ENCODE results near the gene GLP2R.
"Not testable (repeated sequence)": the region's sequence is repeated elsewhere in the genome, so short reads cannot be mapped to it uniquely, and the experiment has no call there.

The GLP2R gene

DNA sequence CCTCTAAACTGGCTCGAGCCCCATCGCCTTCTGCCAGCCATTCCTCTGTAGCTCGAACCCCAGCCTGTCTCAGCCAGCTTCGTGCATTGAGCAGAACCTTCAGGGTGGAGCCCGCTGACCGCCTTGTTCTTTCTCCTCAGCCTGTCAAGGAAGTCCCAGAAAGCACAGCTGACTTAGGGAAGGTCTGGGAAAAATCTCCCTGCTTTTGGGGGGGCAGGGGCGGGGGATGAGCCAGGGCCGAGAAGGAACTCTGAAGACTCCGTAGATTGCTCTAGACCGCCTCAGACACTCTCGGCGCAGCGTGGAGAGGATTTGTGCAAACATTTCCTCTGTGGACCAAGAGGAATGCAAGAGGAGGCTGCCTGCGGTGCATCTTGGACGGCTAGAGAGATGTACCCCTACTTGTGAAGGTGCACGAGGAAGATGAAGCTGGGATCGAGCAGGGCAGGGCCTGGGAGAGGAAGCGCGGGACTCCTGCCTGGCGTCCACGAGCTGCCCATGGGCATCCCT, at the start of gene GLP2R:
Gene GLP2R, plus strand, starts transcription at position 284 of the 510 bp plus-strand sequence. Its CDS starts 140 bp downstream, at position 424.
- DNase-seq, result no peak

- DNase-seq, result no peak
Observed at GRCh38 chr17:9776911-9777310, 48.8 kb upstream of the GLP2R start.

GRCh38 chr17:9780552-9780951, 45.2 kb upstream of the GLP2R start:
- DNase-seq, result no peak

DNA sequence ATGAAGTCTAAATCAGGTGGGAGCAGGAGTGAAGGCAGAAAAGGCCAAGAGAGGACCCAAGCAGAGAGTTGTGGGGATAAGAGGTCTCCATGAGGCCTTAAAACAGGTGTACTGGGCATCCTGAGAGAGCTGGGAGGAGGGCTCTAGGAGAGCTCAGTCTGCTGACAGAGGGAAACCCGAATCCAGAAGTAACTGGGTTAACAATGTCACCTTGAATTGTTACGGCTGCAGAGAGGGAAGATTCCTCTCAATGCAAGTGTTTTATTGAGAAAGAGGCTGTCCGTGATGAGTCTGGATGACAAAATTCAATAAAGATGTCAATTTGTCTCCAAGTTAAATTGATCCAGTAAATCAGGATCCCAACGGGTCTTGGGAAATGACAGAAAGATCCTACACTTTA, 42.7 kb upstream of the GLP2R start:
- no peak for DNase-seq

- DNase-seq, result not testable (repeated sequence)
Observed at GRCh38 chr17:9783465-9783864, 42.3 kb upstream of the GLP2R start.

GRCh38 chr17:9784544-9784943, 41.2 kb upstream of the GLP2R start:
- DNase-seq, result no peak

DNA sequence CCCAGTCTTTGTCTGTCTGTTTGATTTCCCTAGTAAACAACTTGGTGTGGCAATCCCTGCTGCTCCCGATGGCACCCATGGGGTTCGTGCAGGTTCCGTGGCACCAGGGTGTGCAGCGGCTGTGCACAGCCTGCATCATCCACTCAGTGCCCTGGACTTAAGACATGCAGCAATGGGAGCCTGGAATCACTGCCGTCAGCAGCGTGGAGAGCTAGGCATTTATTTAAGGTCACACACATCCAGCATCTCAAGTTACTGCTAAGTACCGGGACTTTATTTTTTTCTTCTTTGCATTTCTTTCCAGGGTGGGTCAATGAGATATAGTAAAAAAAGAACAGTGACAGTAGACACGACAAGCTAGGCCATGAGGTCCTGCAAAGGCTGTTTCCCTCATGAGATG, 37.1 kb upstream of the GLP2R start:
- no peak for DNase-seq

DNA sequence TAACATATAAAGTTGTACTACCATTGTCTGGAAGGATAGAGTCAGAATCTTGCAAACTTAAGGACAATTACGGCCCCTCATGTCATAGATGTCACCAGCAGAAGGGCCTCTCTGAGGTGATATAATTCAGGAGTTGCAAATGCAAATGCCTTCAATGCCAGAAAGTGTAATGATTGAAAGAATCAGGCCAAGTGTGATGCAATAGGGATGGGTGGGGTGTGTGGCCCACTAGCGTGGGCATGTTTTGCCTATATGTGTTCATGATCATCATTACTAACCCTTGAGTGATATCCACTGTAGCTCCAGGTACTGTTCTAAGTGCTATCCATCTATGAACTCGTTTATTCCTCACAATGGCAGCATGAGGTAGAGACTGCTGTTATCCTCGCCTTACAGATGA, 35.4 kb upstream of the GLP2R start:
- DNase-seq, result no peak

DNA sequence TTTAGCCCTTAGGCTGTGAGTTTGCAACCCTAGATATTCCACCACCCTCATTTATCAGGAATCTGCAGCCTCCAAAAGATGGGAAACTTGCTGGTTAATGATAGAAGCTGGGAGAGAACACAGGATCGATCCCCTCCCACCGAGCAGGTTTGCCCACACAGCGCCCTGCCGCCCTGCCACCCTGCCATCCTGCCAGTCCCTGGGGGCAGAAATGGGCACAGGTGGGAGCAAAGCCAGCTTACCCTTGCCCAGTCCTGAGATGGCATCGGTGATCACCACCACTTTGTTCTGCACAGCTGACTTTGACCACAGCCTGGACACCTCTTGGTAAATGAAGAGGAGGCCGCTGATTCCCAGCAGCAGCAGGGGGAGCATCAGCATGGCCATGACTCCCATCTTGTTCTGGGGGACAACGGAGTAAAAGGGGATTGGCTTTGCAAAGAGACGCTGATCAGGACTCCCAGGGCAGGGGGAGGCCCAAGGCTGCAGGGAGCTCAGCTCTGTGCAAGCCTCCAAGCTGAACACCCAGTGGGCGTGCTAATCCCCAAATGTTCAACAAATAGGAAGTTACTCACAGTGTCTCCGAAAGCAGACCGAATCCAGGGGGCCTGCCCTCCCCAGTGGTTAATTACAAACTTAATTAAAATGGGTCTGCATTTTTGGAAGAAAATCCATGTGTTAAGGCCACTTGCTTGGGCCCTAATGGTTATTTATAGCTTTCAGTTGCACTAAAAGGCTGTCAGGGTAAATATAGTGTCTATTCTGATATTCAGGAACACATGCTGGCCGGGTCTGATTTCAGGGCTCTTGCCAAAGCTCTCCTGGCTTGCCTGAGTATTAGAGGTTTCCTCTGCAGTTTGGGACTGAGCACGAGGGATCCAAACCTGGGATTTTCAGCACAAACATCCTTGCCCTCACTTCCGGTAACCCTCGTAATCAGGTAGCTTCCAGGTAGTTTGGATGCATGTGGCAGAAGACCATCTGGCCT, 34.5 kb upstream of the GLP2R start, which contains the start of gene DHRS7C:
Gene DHRS7C, minus strand, starts transcription at position 704 of the 988 bp plus-strand sequence. Its CDS starts 308 bp downstream, at position 396.
- no peak for DNase-seq

GRCh38 chr17:9792181-9792840, 33.4 kb upstream of the GLP2R start:
- no peak for DNase-seq

DNA sequence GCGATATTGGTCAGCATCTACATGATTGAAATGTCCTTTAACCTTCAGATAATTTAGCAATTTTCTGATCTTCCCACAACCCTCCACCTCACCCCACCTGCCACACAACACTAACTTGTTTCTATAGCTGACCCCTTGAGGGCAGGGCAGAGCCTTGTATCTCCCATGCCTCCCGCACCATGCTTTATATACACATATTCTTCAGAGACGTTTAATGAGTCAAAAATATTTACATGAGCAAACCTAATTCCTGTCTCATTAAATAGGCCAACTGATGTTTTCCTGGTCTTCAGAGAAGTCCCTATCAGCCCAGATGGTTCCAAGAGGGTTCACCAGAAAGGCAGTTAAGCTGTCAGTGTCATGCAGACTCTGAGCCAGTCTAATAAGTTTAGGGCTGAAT, 27.7 kb upstream of the GLP2R start:
- DNase-seq, result no peak

DNA sequence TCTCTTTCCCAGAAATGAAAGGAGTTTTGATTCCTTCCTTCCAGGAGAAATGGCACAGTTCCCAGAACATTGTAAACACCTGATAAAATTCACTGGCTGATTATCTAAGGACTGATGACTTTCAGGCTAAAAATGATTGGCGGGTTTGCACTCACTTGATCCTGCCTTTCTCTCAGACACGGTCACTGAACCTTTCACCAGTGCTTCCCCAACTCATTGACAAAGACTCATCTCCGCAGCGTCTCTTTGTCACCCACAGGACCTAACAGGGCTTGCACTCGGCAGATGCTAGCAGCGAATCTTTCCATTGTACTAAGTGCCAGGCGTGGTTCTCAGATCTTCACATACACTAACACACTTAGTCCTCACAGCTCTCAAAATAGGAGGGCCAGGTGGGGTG, 27.0 kb upstream of the GLP2R start:
- no peak for DNase-seq

GRCh38 chr17:9801505-9801904, 24.2 kb upstream of the GLP2R start:
- no peak for DNase-seq

DNA sequence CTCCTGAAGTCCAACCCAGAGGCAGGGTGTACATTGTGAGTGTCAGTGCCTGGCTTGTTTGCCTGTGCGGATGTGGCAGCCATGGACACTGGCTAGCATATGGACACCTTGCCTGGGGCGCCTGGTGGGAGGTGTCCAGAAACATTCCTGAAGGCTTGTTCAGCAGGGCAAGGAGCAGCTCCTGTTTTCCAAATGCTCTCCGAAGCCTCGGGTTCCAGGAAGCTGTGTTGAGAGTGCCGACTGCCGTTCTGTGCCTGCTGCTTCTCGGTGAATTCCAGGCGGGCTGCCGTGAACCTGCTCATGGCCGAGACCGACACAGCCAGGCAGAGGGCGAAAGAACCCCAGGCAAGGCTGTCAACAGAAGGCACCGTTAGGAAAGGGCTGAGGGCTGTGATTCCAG, 23.4 kb upstream of the GLP2R start:
- no peak for DNase-seq

GRCh38 chr17:9802697-9803096, 23.0 kb upstream of the GLP2R start:
- no peak for DNase-seq

- no peak for DNase-seq
Observed at GRCh38 chr17:9805769-9806168, 20.0 kb upstream of the GLP2R start.

GRCh38 chr17:9806699-9807098, 19.0 kb upstream of the GLP2R start:
- no peak for DNase-seq

DNA sequence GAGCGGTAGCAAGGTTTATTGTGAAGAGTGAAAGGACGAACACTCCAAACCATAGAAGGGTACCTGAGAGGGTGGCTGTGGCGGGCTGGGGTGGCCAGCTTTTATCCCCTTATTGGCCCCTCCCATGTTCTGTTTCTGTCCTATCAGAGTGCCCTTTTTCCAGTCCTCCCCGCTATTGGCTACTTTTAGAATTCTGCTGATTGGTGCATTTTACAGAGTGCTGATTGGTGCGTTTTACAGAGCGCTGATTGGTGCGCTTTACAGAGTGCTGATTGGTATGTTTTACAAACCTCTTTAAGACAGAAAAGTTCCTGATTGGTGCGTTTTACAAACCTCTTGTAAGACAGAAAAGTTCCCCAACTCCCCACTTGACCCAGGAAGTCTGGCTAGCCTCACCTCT, 16.3 kb upstream of the GLP2R start:
- no peak for DNase-seq

- no peak for DNase-seq
Observed at GRCh38 chr17:9810100-9810949, 15.4 kb upstream of the GLP2R start.

DNA sequence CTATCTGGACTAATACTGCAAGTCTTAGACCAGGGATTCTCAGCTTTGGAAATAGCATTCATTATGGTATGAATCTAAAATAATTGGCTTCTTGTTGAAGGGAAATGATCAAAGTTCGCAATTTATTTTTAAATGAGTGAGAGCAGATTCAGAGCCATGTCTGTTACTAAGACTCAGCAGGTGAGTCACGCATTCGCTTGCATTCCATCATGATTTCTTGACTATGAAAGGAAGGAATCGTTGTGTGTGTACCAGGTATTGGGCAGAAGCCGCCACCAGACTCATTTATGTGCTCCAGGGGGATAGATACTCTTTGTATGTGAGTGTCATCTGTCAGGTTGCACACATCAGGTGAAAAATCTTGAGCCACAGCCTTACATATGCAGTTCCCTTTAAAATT, 14.6 kb upstream of the GLP2R start:
- DNase-seq, result no peak

DNA sequence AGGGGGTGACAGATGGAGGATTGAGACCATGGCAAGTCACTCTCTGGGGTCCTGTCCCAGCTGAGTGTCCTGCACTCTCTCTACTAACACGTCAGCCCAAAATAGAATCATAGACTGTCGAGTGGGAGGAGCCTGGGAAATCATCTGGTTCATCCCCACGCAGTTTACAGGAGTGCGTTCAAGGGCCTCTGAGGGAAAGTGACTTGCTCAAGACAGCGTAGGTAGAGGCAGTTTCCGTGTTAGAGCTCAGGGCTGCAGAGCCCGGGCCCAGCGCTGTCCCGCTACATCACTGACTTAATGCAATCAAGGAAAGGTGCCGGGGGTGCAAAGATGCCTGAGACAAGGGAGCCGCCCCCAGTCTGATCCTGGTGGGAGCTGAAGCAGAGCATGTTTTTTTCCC, 14.2 kb upstream of the GLP2R start:
- DNase-seq, result no peak

GRCh38 chr17:9813166-9813565, 12.6 kb upstream of the GLP2R start:
- no peak for DNase-seq

Data from NCI-H446 treated with DMSO at 0.1 percent for 48 hours (cell line).